ENCODE data around the gene PLD4.

Gene PLD4

DNA sequence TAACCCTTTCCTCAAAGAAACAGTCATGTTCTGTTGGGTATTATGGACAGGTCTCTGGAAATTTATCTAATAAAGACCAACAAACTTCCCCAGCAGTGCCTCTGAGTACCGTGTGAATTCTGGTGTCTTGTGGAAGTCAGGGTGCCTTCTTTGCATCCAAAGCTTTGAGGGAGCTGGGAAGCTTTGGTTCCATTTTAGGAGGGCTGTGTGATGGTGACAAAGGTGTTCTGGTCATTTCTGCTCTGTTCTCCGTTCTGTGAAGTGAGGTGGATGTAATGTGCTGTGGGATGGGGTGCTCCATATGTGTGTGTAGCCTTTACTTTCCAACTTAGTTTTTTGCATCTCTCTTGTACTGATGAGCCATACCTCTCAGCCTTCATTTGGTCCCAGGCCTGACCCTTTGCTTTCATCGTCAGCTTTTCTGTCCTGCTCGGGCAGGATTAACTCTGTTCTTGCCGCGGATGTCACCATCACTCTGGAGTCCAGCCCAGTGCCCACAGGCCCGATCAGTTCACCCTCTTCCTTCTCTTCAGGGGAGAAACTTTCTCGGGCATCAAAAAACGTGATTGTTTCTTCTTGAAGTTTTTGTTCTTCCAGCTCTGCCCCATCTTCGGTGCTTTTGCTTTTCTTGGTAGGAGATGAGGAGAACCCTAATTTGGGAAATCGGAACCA lies 13.2 kb downstream of the PLD4 start:
- no peak for DNase-seq (ENCODE audit: low read depth)
- no peak overlapping the region for H3K4me3 ChIP-seq (ENCODE audit: low read depth, low read length)
- TF ChIP-seq, protein P1, sequence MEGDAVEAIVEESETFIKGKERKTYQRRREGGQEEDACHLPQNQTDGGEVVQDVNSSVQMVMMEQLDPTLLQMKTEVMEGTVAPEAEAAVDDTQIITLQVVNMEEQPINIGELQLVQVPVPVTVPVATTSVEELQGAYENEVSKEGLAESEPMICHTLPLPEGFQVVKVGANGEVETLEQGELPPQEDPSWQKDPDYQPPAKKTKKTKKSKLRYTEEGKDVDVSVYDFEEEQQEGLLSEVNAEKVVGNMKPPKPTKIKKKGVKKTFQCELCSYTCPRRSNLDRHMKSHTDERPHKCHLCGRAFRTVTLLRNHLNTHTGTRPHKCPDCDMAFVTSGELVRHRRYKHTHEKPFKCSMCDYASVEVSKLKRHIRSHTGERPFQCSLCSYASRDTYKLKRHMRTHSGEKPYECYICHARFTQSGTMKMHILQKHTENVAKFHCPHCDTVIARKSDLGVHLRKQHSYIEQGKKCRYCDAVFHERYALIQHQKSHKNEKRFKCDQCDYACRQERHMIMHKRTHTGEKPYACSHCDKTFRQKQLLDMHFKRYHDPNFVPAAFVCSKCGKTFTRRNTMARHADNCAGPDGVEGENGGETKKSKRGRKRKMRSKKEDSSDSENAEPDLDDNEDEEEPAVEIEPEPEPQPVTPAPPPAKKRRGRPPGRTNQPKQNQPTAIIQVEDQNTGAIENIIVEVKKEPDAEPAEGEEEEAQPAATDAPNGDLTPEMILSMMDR (IDR thresholded peaks at IDR 0.05; ENCODE audit: control insufficient read depth, extremely low read depth, insufficient read depth) = no peak

DNA sequence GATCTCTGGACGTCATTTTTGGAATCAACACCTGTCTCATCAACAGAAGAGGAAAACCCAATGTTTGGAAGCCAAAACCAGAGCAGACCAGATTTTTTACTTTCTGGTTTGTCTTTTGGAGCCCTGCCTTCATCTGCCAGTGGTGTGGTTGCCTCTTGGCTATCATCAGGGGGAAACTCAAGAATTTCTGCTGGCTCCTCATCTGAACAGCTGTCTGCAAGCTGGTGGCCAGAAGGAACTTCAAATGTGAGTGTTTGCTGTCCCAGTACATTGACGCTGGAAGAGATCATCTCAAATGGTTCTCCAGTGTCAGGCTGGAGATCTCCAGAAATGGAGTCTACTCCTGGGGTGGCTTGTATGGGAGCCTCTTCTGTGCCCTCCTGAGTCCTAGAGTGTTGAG lies 13.8 kb downstream of the PLD4 start:
- no peak for DNase-seq (ENCODE audit: low read depth)
- TF ChIP-seq, protein P1 (IDR thresholded peaks at IDR 0.05; ENCODE audit: control insufficient read depth, extremely low read depth, insufficient read depth) = no peak
- no peak overlapping the region for H3K4me3 ChIP-seq (ENCODE audit: low read depth, low read length)

DNA sequence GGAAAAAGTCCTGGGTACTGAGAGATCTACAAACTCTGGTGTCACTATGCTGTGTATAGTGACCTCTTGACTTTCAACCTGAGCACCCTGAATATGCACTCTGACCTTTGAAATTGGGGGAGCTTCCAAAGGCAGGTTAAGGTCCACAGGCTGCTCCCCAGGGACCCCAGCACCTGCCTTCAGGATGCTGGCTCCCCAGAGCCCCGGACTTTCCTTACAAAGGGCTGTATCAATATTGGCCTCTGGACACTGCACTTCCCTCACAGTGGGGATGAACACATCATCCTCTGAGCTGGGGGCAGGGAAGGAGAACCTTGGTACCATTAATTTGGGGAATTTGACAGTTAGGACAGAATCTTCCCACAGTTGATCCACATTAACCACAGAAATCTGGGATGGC lies 14.3 kb downstream of the PLD4 start:
- TF ChIP-seq, protein P1 (IDR thresholded peaks at IDR 0.05; ENCODE audit: control insufficient read depth, extremely low read depth, insufficient read depth) = no peak
- H3K4me3 ChIP-seq (ENCODE audit: low read depth, low read length) = no peak overlapping the region
- DNase-seq (ENCODE audit: low read depth) = no peak

DNA sequence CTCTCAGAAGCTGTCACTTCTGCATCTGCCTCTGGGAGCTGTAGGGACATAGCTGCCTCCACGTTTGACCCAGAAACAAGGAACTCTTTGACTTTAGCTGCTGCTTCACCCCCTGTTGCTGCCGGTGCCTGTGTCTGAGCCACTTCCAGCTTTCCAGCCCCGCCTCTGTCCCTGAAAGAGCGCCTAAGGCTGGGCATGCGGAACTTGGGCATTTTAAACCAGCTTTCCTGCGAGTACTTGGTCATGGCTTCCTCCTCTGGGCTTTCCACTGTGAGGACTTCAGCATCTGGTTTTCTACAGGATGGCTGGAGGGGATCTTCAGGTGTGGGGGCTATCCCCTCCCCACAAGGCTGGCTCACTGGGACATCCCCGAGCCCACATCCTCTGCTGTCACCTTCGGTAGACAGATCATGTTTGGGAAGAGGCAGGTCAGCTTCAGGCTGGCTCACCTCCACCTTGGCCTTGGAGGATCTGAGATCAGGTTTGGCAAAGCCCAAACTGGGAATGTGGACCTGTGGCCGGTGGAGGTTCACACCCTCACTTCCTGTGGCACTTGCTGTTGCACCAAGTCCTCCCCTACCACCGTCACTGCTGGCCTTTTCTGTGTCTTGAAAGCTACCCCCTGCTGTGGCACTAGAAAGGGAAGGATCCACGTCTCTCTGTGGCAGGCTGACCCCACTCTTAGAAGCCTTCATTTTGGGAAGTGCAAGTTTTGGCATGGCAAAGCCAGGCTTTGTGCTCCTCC lies 15.2 kb downstream of the PLD4 start:
- H3K4me3 ChIP-seq (ENCODE audit: low read depth, low read length) = no peak overlapping the region
- no peak for DNase-seq (ENCODE audit: low read depth)
- TF ChIP-seq, protein P1 (IDR thresholded peaks at IDR 0.05; ENCODE audit: control insufficient read depth, extremely low read depth, insufficient read depth) = no peak

DNA sequence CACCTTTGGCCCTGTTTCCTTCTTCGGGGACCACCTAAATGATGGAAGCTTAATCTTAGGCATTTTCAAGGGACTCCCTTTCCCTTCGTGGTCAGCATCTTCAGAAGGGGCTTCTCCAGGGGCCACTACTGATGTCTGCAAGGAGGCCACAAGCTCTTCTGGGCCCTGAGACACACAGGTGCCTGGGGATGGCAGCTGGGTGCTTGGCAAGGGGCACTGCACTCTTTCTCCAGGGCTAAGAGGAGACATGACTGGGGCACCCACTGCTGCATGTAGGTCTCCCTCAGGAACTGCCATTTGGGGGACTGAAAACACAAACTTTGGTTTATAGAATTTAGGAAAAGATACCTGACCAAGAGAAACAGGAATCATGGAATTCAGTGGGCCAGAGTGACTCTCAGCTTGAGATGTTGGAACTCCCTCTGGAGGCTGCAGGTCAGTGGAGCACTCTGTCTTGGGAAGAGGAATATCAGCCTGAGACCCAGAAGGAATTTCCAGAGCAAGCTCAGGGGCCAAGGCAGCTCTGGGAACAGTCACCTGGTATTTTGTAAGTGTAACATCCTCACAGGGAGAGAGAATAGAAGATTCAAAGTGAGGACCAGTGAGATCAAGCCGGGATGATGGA lies 16.0 kb downstream of the PLD4 start:
- no peak overlapping the region for H3K4me3 ChIP-seq (ENCODE audit: low read depth, low read length)
- TF ChIP-seq, protein P1 (IDR thresholded peaks at IDR 0.05; ENCODE audit: control insufficient read depth, extremely low read depth, insufficient read depth) = peak; percentile 18; the same call in 1 of the 2 replicates
- no peak for DNase-seq (ENCODE audit: low read depth)

DNA sequence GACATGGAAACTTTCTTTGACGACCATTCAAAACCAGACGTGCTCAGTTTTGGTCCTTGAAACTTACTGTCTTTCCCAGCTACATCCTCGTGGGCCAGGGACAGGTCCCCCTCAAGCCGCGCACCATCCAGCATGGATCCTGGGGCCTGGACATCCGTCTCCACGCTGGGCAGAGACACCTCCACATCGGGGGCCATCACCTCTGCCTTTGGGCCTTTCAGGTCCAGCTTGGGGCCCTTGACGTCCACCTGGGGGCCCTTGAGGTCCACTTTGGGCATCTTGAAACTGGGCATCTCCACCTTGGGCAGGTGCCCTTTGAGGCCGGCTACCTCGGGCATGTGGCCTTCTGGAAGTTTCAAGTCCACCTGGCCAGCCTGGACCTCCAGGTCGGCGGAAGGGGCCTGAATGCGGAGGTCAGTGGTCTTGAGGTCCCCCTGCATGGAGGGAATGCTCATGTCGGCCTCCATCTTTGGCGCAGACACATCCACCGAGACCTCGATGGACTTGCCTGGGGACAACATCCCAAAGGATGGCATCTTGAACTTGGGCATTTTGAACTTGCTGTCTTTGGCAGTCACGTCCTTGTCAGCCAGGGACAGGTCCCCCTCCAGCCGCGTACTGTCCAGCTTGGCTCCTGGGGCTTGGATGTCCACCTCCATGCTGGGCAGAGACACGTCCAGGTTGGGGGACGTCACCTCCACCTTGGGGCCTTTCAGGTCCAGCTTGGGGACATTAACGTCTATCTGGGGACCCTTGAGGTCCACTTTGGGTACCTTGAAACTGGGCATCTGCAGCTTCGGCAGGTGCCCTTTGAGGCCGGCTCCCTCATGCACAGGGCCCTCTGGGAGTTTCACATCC lies 17.1 kb downstream of the PLD4 start:
- no peak for DNase-seq (ENCODE audit: low read depth)
- no peak overlapping the region for H3K4me3 ChIP-seq (ENCODE audit: low read depth, low read length)
- TF ChIP-seq, protein P1 (IDR thresholded peaks at IDR 0.05; ENCODE audit: control insufficient read depth, extremely low read depth, insufficient read depth) = no peak
